ENCODE measurements around the gene TSPAN33.

Gene TSPAN33

GRCh38 chr7:129136887-129137642 is 7.4 kb upstream of the TSPAN33 start:
- DNase-seq (ENCODE audit: low read depth in 2 of 2): no peak

GRCh38 chr7:129143724-129144094 is 798 bp upstream of the TSPAN33 start:
- DNase-seq (ENCODE audit: low read depth in 2 of 2): no peak

DNA sequence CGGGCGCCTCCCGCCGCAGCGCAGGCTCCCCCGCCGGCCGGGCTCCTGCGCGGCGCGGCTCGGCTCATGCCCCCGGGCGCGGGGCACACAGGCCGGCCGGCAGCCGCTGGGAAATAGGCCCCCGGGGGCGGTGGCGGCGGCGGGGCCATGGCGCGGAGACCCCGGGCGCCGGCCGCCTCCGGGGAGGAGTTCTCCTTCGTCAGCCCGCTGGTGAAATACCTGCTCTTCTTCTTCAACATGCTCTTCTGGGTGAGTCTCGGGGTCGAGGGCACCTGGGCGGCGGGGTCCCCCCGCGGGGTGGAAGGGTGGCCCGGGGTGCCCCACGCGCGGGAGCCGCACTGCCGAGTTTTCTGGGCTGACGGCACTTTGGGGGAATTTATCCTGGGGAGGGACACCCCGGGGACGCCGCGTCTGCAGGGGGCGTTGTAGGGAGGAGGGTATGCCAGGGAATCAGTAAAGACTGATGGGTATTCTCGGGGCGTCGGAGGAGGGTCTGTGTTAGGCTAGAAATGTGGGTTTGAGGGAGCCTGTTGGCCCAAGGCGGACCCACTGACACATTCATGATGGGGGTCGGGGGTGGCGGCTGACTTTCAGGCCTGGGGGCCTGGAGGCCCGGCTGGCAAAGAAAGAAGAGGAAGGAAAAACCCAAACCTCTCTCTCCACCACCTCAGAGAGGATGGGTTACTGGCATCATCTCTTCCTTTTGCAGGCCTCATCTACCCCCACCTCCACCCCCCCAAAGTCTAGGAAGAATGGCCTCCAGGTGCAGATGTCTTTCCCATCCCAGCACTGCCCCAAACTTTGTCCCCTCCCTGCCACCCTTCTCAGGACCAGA is 544 bp downstream of the TSPAN33 start:
- no peak for DNase-seq (ENCODE audit: low read depth in 2 of 2)

DNA sequence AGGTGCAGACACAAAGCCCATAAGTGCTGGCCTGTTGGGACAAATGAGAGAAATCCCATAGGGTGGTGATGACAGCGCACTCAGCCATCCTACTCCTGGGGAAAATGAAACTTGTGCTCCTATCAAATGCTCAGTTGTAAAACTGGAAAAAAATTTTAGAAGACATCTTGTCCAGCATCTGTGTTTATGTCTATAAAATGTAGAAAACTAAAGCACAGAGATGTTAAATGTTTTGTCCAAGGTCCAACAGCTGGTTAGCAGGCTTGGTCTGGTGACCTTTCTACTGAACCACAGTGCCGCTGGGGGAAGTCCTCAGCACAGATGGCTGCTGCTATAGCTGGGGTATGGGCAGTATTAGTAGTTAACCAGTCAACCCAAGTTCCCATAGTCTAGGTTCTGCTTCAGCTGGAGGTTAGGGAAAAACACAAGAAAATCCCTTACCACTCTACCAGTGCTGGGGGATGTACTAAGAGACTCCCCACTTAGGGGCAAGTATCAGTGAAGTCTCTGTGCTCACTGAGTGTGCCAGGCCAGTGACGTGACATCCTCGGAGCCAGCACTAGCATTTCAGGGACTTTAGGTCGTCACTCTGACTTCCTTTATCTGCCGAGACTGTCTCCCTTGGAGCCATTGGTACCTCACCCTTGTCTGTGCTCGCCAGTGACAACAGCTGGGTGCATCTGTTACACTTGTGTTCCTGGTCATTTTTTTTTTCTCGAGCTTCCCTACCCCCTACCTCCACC is 1.9 kb downstream of the TSPAN33 start:
- no peak for DNase-seq (ENCODE audit: low read depth in 2 of 2)

DNA sequence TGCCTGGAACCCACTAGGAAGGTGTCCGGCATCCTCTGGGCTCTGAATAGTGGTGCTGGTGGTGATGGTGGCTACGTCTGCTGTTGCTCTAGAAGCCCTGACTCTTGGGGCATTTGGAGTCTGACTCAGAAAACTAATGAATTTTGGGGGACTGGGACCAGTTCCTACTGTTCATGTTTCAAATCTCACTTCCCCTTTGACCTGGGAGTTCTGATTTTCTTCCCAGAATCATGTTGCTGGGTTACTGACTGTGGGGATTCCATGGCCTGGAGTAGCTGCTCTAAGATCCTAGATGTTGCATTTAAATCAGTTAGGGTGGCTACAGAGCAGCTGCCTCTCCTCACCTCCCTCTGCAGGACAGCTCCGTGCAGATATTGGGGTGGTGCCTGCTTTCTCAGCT is 3.2 kb downstream of the TSPAN33 start:
- DNase-seq (ENCODE audit: low read depth in 2 of 2): no peak

DNA sequence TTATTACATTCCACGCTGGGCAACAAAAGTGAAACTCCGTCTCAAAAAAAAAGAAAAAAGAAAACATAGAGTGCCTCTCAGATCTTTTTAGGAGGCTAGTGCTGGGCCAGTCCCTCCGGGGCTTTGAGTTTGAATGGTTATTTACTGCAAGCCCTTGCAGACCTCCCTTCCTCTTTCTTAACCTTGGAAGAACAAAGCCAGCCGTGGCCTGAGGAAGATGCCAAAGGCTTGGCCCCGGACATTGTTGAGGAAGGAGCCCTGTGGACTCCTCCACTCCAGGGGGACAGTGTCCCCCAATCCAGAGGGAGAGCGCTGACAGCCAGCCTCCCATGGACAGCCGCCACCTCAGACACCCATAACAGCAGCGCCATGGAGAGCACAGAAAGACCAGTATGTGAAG is 5.0 kb downstream of the TSPAN33 start:
- no peak for DNase-seq (ENCODE audit: low read depth in 2 of 2)

DNA sequence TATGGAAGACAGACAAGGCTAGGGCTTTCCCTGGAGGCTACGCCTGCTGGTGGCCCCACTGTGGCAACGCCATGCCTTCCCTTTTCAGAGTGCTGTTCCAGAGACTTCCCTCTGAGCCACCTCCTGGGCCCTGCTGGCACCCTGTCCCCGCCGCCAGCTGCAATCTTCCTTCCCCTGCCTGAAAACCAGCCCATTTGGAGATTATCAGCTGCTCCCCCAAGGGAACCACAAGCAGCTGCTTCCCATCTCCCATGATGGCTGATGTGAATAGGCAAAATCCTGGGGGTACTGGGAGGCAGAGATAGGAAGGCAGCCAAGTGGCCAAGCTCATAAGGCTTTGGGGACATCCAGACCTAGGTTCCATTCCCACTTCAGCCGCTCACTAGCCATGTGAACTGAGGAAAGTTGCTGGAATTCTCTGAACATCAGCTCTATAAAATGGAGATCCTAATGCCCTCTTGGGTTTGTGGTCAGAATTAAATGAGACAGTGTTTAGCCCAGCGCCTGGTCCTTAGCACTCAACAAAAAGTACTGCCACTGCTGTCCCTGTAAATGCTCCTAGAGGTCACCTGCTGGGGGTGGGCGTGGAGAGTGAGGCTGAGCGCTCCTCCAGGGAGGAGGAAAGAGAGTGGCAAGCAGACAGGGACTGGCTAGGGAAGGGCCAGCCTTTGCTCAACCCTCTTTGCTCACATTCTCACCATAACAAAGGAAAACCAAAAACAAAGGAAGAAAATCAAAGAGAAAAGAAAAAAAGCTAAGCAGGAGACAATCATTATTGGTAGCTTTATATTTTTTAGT is 5.9 kb downstream of the TSPAN33 start:
- no peak for DNase-seq (ENCODE audit: low read depth in 2 of 2)

DNA sequence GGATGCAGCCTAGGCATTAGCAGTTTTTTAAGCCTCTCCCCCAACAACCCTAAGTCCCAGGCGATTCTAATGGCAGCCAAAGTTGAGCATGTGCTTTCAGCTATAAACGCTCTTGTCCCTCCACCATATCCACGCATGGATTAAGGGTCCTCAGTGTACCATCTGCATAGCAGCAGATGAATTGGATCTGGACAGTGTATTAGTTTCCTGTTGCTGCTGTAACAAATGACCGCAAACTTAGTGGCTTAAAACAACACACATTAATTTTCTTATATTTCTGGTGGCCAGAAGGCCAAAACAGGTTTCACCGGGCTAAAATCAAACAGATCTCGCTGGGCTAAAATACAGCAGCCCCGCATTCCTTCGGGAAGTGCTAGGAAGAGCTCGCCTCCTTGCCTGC is 13.1 kb downstream of the TSPAN33 start:
- DNase-seq (ENCODE audit: low read depth in 2 of 2): no peak

- DNase-seq (ENCODE audit: low read depth in 2 of 2): no peak
Measured at GRCh38 chr7:129159539-129159938, 15.0 kb downstream of the TSPAN33 start.

DNA sequence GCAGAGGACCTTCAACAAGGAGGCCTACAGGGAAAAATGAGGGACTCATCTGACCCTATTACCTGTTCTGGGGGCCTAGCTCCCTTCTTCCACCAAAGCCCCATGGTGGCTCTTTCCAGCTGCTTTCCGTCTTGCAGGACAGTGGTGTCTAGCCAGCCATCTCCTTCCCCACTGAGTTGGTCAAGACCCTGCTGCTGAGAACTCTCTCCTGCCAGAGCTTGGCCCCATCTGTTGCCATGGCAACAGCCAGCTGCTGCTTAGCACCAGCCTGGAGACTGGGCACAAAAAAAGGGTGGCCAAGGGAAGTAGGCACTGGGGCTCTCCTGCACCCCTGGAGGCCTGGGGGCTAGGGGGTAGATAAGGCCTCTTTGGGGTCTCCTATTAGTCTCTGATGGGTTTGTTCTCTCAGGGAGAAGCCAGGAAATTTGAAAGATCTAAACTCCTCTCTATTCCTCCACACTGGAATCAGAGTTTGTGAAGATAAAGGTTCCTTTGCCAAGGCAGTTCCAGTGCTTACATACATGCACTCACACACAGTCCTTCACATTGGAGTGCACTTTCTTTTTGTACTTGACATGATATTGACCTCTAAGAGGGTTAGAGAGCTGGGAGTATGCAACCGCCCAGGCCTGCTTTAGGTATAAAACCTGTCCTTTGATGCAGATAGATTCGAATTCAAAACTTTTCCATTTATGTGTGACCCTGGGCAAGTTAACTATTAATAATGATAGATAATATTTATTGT is 15.8 kb downstream of the TSPAN33 start:
- DNase-seq (ENCODE audit: low read depth in 2 of 2): no peak

GRCh38 chr7:129161524-129162225 is 17.2 kb downstream of the TSPAN33 start:
- no peak for DNase-seq (ENCODE audit: low read depth in 2 of 2)

GRCh38 chr7:129162732-129163131 is 18.2 kb downstream of the TSPAN33 start:
- no peak for DNase-seq (ENCODE audit: low read depth in 2 of 2)

DNA sequence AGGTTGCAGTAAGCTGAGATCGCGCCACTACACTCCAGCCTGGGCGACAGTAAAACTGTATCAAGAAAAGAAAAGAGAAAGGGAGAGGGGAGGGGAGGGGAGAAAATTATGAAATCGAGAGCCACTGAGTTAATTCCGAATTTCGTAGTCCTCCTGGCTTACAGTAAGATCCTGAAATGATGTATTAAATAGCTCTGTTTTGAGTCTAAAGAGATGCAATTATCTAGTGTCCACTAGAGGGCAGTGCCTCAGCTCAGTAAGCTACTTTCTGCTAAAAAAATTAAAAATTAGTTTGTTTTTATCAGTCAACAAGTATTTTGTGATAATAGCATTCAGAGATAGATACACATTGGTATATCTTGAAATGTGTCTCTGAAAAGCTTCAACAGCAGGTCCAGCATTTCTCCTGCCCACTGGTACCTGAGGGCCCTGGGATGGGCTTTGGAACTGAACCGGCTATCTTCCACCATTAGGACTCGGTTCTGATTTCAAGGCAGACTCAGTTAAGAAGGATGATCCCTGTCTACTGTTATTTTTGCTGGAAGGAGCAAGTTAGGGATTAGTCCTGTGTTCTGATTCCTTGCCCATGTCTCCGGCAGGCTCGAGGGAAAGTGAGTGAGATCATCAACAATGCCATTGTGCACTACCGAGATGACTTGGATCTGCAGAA is 19.5 kb downstream of the TSPAN33 start:
- DNase-seq (ENCODE audit: low read depth in 2 of 2): no peak

GRCh38 chr7:129166745-129167144 is 22.2 kb downstream of the TSPAN33 start:
- no peak for DNase-seq (ENCODE audit: low read depth in 2 of 2)

DNA sequence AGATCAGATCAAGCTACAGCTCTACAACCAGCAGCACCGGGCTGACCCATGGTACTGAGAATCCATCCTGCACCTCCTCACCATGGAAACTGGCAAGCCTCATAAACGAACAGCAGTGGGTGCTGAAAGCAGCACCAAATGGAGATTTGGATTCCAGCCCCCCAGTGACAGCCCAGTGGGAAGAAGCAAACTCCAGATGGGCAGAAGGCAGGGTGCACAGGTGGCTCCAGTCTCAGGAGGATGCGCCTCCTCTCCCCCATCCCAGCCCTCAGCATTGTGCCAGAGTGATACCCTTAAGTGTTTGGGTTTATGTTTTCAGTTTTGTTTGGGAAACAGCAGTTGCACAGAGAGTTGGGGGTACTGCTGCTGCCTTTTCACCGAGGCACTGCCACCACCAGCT is 23.3 kb downstream of the TSPAN33 start:
- DNase-seq (ENCODE audit: low read depth in 2 of 2): no peak

- DNase-seq (ENCODE audit: low read depth in 2 of 2): no peak
Measured at GRCh38 chr7:129168231-129169021, 23.9 kb downstream of the TSPAN33 start.

- peak in 1 of 2 donors; percentile 12 for DNase-seq (ENCODE audit: low read depth in 2 of 2)
Measured at GRCh38 chr7:129169171-129169671, 24.7 kb downstream of the TSPAN33 start.

GRCh38 chr7:129169686-129170440 is 25.4 kb downstream of the TSPAN33 start:
- no peak for DNase-seq (ENCODE audit: low read depth in 2 of 2)
